HCT116 (cell line): ENCODE data around the gene HOXA13. TPM values are rescaled to one million over a fixed set of nuclear protein-coding genes. Genes with fewer than 3 reads are reported as not detected.

Experiments used
- ATAC-seq: fragments of 200-7000 bp; cut with Tn5 transposase; 2 replicates; pipeline ENCODE4 v1.9.1; 2020; ENCODE audit warnings: mild to moderate bottlenecking, moderate library complexity
- BruUV-seq: library from RNA; stranded (reverse); fragments of 400-500 nt; replicated peaks from 2 replicates; lab custom pipeline; 2021; lab: Mats Ljungman, UMichigan
- CTCF ChIA-PET: fragments of 300-600 bp; sonication (Branson Sonifier 250); formaldehyde crosslinking; loops from one replicate; lab custom pipeline; 2021; ENCODE audit warnings: antibody characterized with exemption; lab: Charles Lee
- POLR2A ChIA-PET: fragments of 300-600, 350-600 bp; sonication (Branson Sonifier 250); formaldehyde crosslinking; loops from one replicate; lab custom pipeline; 2021; ENCODE audit warnings: antibody characterized with exemption; lab: Charles Lee
- RAD21 ChIA-PET, 2 experiments: fragments of 300-600 bp; sonication (Branson Sonifier 250); formaldehyde crosslinking; loops; one replicate each; lab custom pipeline; 2023; ENCODE audit warnings: low total read pairs in 2 of 2; ENCODE audit not compliant: uncharacterized antibody in 2 of 2, unreplicated experiment in 2 of 2, low non-redundant PET in 1 of 2; lab: Charles Lee
- DNase-seq: peaks from one replicate; pipeline ENCODE4 v3.0.0-alpha.2; 2010; ENCODE audit warnings: low read depth, low spot score
- H2AFZ ChIP-seq: fragments of 200-600 bp; shearing (Covaris generic), sonication (generic); 2 replicates; pipeline ENCODE4 v1.6.1; 2017; ENCODE audit warnings: low read depth, mixed run types, mixed read lengths, antibody characterized with exemption, low read length; ENCODE audit not compliant: poor library complexity, severe bottlenecking
- H3K27ac ChIP-seq: 2 replicates; pipeline ENCODE4 v1.5.1; 2012; ENCODE audit warnings: low read depth, low read length
- H3K27me3 ChIP-seq: fragments of 200-600 bp; sonication (generic); 2 replicates; pipeline ENCODE4 v1.6.1; 2016; ENCODE audit warnings: mixed run types, low read length, mixed read lengths; ENCODE audit not compliant: insufficient read depth
- H3K36me3 ChIP-seq, 2 experiments: fragments of 200-500 bp in 1 of 2; fragments of 200-600 bp in 1 of 2; sonication (Bioruptor generic) in 1 of 2; sonication (generic) in 1 of 2; 2 replicates each; pipeline versions ENCODE4 v1.5.1 to v1.6.1; 2014 to 2016; ENCODE audit warnings: low read length in 2 of 2, inconsistent platforms in 1 of 2, mixed read lengths in 1 of 2, mixed run types in 1 of 2; ENCODE audit not compliant: insufficient read depth in 2 of 2, control insufficient read depth in 1 of 2
- H3K4me1 ChIP-seq, 2 experiments: fragments of 200-600 bp in 1 of 2; sonication (generic) in 1 of 2; 2 replicates each; pipeline versions ENCODE4 v1.5.1 to v1.6.1; 2012 to 2017; ENCODE audit warnings: low read length in 2 of 2, inconsistent platforms in 1 of 2, mild to moderate bottlenecking in 1 of 2, mixed read lengths in 1 of 2, mixed run types in 1 of 2, moderate library complexity in 1 of 2; ENCODE audit not compliant: insufficient read depth in 2 of 2, control insufficient read depth in 1 of 2
- H3K4me2 ChIP-seq: fragments of 200-600 bp; sonication (generic); 2 replicates; pipeline ENCODE4 v1.6.1; 2017; ENCODE audit warnings: mixed run types, low read length, mixed read lengths
- H3K4me3 ChIP-seq, 2 experiments: fragments of 200-600 bp in 1 of 2; sonication (generic) in 1 of 2; replicated peaks in 1 of 2; 2 replicates each; pipeline ENCODE4 v1.5.1; 2011 to 2016; ENCODE audit warnings: low read length in 2 of 2, control low read depth in 1 of 2, low read depth in 1 of 2, mild to moderate bottlenecking in 1 of 2, mixed read lengths in 1 of 2, mixed run types in 1 of 2
- H3K79me2 ChIP-seq: fragments of 200-600 bp; sonication (generic); 2 replicates; pipeline ENCODE4 v1.6.1; 2017; ENCODE audit warnings: mild to moderate bottlenecking, mixed run types, low read length, moderate library complexity, mixed read lengths; ENCODE audit not compliant: insufficient read depth
- H3K9ac ChIP-seq: fragments of 200-600 bp; sonication (generic); 2 replicates; pipeline ENCODE4 v1.6.1; 2016; ENCODE audit warnings: low read length, mixed read lengths
- H3K9me2 ChIP-seq: fragments of 200-600 bp; sonication (generic), shearing (Covaris generic); 2 replicates; pipeline ENCODE4 v1.6.1; 2017; ENCODE audit warnings: mixed run types, mild to moderate bottlenecking, moderate library complexity; ENCODE audit not compliant: insufficient read depth
- H3K9me3 ChIP-seq, 2 experiments: fragments of 200-500 bp in 1 of 2; fragments of 200-600 bp in 1 of 2; sonication (Bioruptor generic) in 1 of 2; sonication (generic) in 1 of 2; 2 replicates each; pipeline ENCODE4 v1.6.1; 2014 to 2017; ENCODE audit warnings: low read length in 2 of 2, mixed read lengths in 2 of 2, inconsistent platforms in 1 of 2, low read depth in 1 of 2, mild to moderate bottlenecking in 1 of 2, mixed run types in 1 of 2, moderate library complexity in 1 of 2; ENCODE audit not compliant: control insufficient read depth in 1 of 2, insufficient read depth in 1 of 2
- H4K20me1 ChIP-seq: fragments of 200-600 bp; sonication (generic), shearing (Covaris generic); 2 replicates; pipeline ENCODE4 v1.6.1; 2017; ENCODE audit warnings: mixed run types, mild to moderate bottlenecking, moderate library complexity; ENCODE audit not compliant: insufficient read depth
- EZH2 ChIP-seq: fragments of 200-600 bp; sonication (generic); IDR thresholded peaks from 2 replicates; pipeline ENCODE4 v1.6.1; 2017; ENCODE audit warnings: antibody characterized with exemption, mixed run types
- FOSL1 ChIP-seq: IDR thresholded peaks from 2 replicates; pipeline ENCODE4 v1.6.1; 2012; ENCODE audit warnings: low read depth
- JUND ChIP-seq: IDR thresholded peaks from 2 replicates; pipeline ENCODE4 v1.6.1; 2012
- POLR2A ChIP-seq: IDR thresholded peaks from 2 replicates; pipeline ENCODE4 v1.7.0; 2011; ENCODE audit warnings: borderline replicate concordance; ENCODE audit not compliant: insufficient read depth, insufficient read length; ENCODE audit errors: extremely low read depth
- RAD21 ChIP-seq: IDR thresholded peaks from 2 replicates; pipeline ENCODE4 v1.6.1; 2012; ENCODE audit warnings: low read depth, mild to moderate bottlenecking
- TCF7L2 ChIP-seq: IDR thresholded peaks from 2 replicates; pipeline ENCODE4 v1.7.0; 2011; ENCODE audit warnings: borderline replicate concordance, inconsistent platforms; ENCODE audit not compliant: insufficient read depth, insufficient read length; ENCODE audit errors: extremely low read depth
- intact Hi-C: fragments of 100-400 bp; cut with micrococcal nuclease; formaldehyde crosslinking; loops from 2 replicates; pipeline ENCODE4 v1.10.0; 2022
- total RNA-seq: library from RNA; stranded (reverse); gene quantifications from one replicate; pipeline ENCODE4 v1.2.1, GENCODE V29; 2021; ENCODE audit not compliant: unreplicated experiment
- TF ChIP-seq, protein P1 (sequence below): IDR thresholded peaks from 2 replicates; pipeline ENCODE4 v1.6.1; 2011; ENCODE audit warnings: mild to moderate bottlenecking, low read length, moderate library complexity; ENCODE audit not compliant: insufficient replicate concordance; ENCODE audit errors: extremely low read depth
- TF ChIP-seq, protein P2 (sequence below): IDR thresholded peaks from 2 replicates; pipeline ENCODE4 v1.6.1; 2012; ENCODE audit warnings: low read depth
- TF ChIP-seq, protein P3 (sequence below): IDR thresholded peaks from 2 replicates; pipeline ENCODE4 v1.6.1; 2012

HOXA13 gene
- total RNA-seq, 1 experiment from 2014 or later = 3.6 TPM

DNA sequence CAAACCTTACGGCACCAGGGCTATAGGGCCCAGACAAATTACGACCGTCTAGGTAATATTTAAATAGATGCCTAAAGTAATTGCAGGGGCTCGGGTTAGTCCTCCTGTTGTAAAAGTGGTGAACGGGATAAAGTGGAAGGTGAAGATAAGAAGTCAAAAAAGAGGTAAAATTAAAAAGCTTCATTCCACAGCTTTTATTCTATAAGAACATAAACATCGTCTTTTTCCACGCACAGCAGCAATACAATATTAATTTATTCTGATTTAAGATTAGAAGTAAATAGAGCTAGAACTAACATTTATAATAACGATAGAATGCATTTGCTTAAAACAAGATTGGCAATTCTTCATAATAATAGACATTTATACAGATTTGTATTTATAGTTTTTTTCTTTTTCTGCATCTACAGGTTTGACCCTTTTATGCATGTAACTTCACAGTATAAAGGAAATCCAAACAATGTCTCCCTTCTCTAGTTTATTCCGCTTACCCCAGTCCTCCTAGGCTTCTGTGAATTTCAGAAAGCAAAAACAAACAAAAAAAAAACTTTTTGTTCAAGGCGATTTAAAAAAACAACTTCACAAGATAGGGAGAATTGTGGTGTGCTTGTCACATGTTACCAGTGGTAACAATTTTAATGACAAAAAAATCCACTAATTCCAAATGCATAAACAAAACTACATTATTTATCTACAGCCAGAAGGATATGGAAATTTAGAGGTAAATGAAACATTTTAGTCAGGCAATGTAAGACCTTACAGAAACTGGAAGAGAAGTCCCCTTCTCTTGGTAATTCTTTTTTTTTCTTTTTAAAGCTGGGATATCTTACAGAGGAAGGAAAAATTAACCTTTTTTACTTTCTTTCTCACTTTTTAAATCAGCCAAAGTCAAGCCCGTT lies 29.2 kb downstream of the HOXA13 start:
- H3K79me2 ChIP-seq = peaks cover 92% of the 10 kb centered on the region
- ChIA-PET CTCF (interaction anchor here (0.8 to 6.6 kb wide), 3 partner anchors 9 to 891 kb away, joined by 3 to 32 read pairs (median 3); no protein-coding TSS in a partner anchor), POLR2A (interaction anchor here (1.3 to 2.2 kb wide), 4 partner anchors 10 to 20 kb away, joined by 3 to 7 read pairs (median 6); no protein-coding TSS in a partner anchor), RAD21 (interaction anchor here (0.6 to 1.9 kb wide), 2 partner anchors 9 to 10 kb away, joined by 3 to 4 read pairs; no protein-coding TSS in a partner anchor)
- H3K36me3 ChIP-seq = no peaks in the 10 kb centered on the region
- H3K27ac ChIP-seq = peak overlapping the region; percentile 91
- peak overlapping the region; percentile 89 for H3K9ac ChIP-seq
- no peaks in the 10 kb centered on the region for H3K9me2 ChIP-seq
- no peak overlapping the region for H2AFZ ChIP-seq
- peak overlapping the region; percentile 97 for H3K4me2 ChIP-seq
- peaks cover 34 to 80% of the 10 kb centered on the region in 2 experiments for H3K4me1 ChIP-seq
- intact Hi-C loops = no loop called here
- no peaks in the 10 kb centered on the region for H3K9me3 ChIP-seq
- peak overlapping the region; percentile 77 to 84 for H3K4me3 ChIP-seq
- BruUV-seq = TSS peak; percentile 27
- no peak for DNase-seq
- H4K20me1 ChIP-seq = no peaks in the 10 kb centered on the region
- H3K27me3 ChIP-seq = no peaks in the 10 kb centered on the region
- ATAC-seq = no peak
- TF ChIP-seq RAD21 (no peak), POLR2A (no peak), FOSL1 (no peak), EZH2 (no peak), TCF7L2 (no peak), JUND (no peak)
- TF ChIP-seq, protein P1, sequence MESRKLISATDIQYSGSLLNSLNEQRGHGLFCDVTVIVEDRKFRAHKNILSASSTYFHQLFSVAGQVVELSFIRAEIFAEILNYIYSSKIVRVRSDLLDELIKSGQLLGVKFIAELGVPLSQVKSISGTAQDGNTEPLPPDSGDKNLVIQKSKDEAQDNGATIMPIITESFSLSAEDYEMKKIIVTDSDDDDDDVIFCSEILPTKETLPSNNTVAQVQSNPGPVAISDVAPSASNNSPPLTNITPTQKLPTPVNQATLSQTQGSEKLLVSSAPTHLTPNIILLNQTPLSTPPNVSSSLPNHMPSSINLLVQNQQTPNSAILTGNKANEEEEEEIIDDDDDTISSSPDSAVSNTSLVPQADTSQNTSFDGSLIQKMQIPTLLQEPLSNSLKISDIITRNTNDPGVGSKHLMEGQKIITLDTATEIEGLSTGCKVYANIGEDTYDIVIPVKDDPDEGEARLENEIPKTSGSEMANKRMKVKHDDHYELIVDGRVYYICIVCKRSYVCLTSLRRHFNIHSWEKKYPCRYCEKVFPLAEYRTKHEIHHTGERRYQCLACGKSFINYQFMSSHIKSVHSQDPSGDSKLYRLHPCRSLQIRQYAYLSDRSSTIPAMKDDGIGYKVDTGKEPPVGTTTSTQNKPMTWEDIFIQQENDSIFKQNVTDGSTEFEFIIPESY = no peak
- TF ChIP-seq, protein P2, sequence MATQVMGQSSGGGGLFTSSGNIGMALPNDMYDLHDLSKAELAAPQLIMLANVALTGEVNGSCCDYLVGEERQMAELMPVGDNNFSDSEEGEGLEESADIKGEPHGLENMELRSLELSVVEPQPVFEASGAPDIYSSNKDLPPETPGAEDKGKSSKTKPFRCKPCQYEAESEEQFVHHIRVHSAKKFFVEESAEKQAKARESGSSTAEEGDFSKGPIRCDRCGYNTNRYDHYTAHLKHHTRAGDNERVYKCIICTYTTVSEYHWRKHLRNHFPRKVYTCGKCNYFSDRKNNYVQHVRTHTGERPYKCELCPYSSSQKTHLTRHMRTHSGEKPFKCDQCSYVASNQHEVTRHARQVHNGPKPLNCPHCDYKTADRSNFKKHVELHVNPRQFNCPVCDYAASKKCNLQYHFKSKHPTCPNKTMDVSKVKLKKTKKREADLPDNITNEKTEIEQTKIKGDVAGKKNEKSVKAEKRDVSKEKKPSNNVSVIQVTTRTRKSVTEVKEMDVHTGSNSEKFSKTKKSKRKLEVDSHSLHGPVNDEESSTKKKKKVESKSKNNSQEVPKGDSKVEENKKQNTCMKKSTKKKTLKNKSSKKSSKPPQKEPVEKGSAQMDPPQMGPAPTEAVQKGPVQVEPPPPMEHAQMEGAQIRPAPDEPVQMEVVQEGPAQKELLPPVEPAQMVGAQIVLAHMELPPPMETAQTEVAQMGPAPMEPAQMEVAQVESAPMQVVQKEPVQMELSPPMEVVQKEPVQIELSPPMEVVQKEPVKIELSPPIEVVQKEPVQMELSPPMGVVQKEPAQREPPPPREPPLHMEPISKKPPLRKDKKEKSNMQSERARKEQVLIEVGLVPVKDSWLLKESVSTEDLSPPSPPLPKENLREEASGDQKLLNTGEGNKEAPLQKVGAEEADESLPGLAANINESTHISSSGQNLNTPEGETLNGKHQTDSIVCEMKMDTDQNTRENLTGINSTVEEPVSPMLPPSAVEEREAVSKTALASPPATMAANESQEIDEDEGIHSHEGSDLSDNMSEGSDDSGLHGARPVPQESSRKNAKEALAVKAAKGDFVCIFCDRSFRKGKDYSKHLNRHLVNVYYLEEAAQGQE = no peak
- TF ChIP-seq, protein P3, sequence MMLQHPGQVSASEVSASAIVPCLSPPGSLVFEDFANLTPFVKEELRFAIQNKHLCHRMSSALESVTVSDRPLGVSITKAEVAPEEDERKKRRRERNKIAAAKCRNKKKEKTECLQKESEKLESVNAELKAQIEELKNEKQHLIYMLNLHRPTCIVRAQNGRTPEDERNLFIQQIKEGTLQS = no peak
- TF ChIP-seq, all 23 proteins: peak for 0
